ENCODE measurements around the gene ZNF142. TPM values are rescaled to one million over a fixed set of nuclear protein-coding genes. Genes with fewer than 3 reads are reported as not detected.

Gene ZNF142
- total RNA-seq, 1 experiment from 2014 or later, result 31.3 TPM

GRCh38 chr2:218626369-218626768 lies 33.1 kb downstream of the ZNF142 start:
- Histone ChIP-seq H3K27ac (ENCODE audit: low read length) (no peak overlapping the region), H3K4me1 (ENCODE audit: control insufficient read depth, insufficient read depth, low read length) (no peaks in the 10 kb centered on the region), H3K27me3 (ENCODE audit: control insufficient read depth, insufficient read depth, low read length) (no peaks in the 10 kb centered on the region), H3K36me3 (ENCODE audit: control insufficient read depth, insufficient read depth, low read length) (no peaks in the 10 kb centered on the region), H3K9me3 (ENCODE audit: control insufficient read depth, insufficient read depth, low read depth, low read length) (no peaks in the 10 kb centered on the region), H3K4me3 (ENCODE audit: low read depth in 2 of 2, low read length in 2 of 2) (no peak overlapping the region)
- DNase-seq (ENCODE audit: low read depth, low spot score) (no peak), ATAC-seq (no peak)
- in situ Hi-C loops (cut with HindIII; ENCODE audit: low pct_unique_long_range_greater_than_20kb, low sequenced_read_pairs), result no loop called here
- POLR2A ChIA-PET, result no interaction called here
- intact Hi-C loops (cut with micrococcal nuclease; ENCODE audit: unreplicated experiment), result no loop called here
- BruUV-seq (replicated peaks), result no TSS peak
- TF ChIP-seq POLR2AphosphoS5 (IDR thresholded peaks at IDR 0.05; ENCODE audit: low read depth, low read length) (no peak), SIN3A (IDR thresholded peaks at IDR 0.05; ENCODE audit: borderline replicate concordance, insufficient read depth, low read depth, low read length) (no peak), CTCF (IDR thresholded peaks at IDR 0.05) (no peak), REST (IDR thresholded peaks at IDR 0.05; ENCODE audit: insufficient read depth in 1 of 2, low read depth in 2 of 2, low read length in 1 of 2) (no peak), TCF7L2 (IDR thresholded peaks at IDR 0.05; ENCODE audit: low read depth, low read length) (no peak)
- CTCF ChIA-PET, result interaction anchor here (0.6 kb wide), 1 partner anchor 183 kb away, joined by 5 read pairs; no protein-coding TSS in a partner anchor

GRCh38 chr2:218623366-218623705 lies 36.1 kb downstream of the ZNF142 start:
- in situ Hi-C loops (cut with HindIII; ENCODE audit: low pct_unique_long_range_greater_than_20kb, low sequenced_read_pairs), result no loop called here
- TF ChIP-seq REST (IDR thresholded peaks at IDR 0.05; ENCODE audit: insufficient read depth in 1 of 2, low read depth in 2 of 2, low read length in 1 of 2) (no peak), POLR2AphosphoS5 (IDR thresholded peaks at IDR 0.05; ENCODE audit: low read depth, low read length) (no peak), CTCF (IDR thresholded peaks at IDR 0.05) (no peak), SIN3A (IDR thresholded peaks at IDR 0.05; ENCODE audit: borderline replicate concordance, insufficient read depth, low read depth, low read length) (no peak), TCF7L2 (IDR thresholded peaks at IDR 0.05; ENCODE audit: low read depth, low read length) (no peak)

More at GRCh38 chr2:218623366-218623705, 36.1 kb downstream of the ZNF142 start:
- CTCF ChIA-PET, result no interaction called here
- BruUV-seq (replicated peaks), result no TSS peak
- Histone ChIP-seq H3K9me3 (ENCODE audit: control insufficient read depth, insufficient read depth, low read depth, low read length) (no peaks in the 10 kb centered on the region), H3K36me3 (ENCODE audit: control insufficient read depth, insufficient read depth, low read length) (no peaks in the 10 kb centered on the region), H3K27me3 (ENCODE audit: control insufficient read depth, insufficient read depth, low read length) (no peaks in the 10 kb centered on the region), H3K27ac (ENCODE audit: low read length) (no peak overlapping the region), H3K4me3 (ENCODE audit: low read depth in 2 of 2, low read length in 2 of 2) (no peak overlapping the region), H3K4me1 (ENCODE audit: control insufficient read depth, insufficient read depth, low read length) (no peaks in the 10 kb centered on the region)
- intact Hi-C loops (cut with micrococcal nuclease; ENCODE audit: unreplicated experiment), result no loop called here
- no peak for DNase-seq (ENCODE audit: low read depth, low spot score)
- ATAC-seq, result no peak
- POLR2A ChIA-PET, result no interaction called here

Data from Panc1 (cell line).